Stimulated activated CD4-positive, alpha-beta T cell treated with anti-CD3 and anti-CD28 coated beads, Interleukin-1b, Interleukin-23, amount 100 ng/mL, for 24 hours (primary cell): Measurements from ENCODE around the gene MED31.
"Not testable (repeated sequence)": the region's sequence is repeated elsewhere in the genome, so short reads cannot be mapped to it uniquely, and the experiment has no call there.

Experiments
- DNase-seq, 4 experiments: peaks; one replicate each; pipeline ENCODE4 v3.0.0-alpha.2; 2020; ENCODE audit warnings: low read depth in 4 of 4, low spot score in 1 of 4

The MED31 gene

DNA sequence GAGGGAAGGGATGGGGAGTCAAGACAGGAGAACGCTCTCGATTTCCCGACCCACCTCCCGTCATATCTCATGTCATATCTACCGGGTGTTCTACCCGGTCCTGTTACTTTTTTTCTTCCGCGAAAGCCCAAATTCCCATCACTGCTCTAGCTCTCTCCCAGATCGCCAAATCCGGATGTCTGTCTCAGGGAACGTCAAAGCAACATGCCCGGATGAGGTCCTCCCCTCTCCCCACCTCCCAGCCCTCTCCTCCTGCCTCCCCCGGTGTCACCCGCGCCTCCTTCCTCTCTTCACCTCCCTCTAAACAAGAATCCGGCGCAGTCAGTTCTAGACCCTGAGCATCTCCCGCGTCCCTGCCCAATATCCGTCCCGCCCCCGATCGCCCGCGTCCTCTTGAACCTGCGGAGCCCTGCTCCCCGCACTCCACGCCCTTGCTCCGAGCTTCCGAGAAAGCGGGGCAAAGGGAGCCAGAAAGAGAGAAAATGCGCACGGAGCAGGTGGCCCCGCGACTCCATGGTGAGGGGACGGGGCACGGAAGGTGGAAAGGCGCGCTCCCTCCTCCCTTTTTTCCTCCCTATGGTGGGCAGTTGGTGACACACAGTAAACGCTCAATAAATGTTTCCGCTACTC, 4.4 kb upstream of the MED31 start:
- DNase-seq, result not testable (repeated sequence)

DNA sequence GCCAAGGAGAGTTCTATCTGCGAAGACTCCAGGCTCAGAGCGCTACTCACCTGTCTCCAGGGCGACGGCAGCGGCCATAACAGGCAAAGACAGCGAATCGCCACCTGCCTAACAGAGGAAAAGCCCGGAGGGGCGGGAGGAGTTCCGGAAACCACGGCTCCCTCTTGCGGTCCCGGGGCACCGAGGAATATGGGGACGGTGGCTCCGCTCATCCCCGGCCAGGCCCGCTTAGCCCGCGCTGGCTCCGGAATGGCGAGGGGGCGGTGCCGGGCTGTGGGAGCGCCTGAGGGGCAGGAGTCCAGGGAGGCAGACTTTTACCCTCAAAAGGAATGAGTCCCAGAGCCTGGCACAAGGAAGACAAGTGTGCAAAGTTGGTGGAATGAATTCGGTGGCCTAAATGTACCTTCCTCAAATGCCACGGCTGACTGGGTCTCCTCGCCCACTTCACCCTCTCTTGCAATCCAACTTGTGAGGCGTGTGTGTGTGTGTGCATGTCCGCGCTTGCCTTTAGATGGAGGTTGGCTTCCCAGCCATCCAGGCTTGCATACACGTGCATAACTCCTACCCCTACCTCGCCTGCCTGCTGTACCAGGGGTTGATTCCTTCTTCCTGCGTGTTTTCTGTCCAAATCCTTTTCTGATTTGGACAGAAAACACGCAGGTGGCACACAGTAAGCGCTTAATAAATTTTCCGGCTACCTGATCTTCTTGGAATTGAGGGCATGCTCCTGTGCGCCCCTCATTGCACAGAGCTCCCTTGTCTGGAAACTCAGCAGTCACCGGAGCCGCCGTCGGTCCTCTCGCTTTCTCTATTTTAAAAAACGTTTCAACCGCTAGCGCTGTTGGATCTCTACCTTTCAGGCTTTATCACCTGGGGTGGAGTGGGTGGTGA, 3.7 kb upstream of the MED31 start:
- no peak for DNase-seq

DNA sequence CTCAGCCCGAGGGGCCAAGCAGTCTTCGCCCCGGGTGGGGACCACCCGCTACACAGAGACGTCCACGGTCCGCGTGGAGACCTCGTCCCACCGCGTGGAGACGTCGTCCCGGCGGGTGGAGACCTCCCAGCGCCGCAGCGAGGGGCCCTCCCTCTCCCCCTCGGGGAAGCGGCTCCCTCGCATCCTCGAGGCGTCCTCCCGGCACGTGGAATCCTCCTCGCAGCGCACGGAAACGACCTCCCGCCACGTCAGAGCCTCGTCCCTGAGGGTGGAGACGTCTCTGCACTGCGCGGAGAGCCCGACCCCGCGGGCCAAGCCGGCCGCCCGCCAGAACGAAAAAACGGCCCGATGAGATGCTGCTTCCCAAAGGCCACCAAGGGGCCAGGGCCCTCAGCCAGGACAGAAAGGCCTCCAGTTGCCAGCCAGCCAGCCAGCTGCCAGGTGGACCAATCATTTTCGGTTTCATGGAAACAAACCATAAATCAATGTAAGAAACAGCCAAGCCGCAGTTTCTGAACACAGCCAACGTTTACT, 581 bp upstream of the MED31 start:
- DNase-seq, result no peak

DNA sequence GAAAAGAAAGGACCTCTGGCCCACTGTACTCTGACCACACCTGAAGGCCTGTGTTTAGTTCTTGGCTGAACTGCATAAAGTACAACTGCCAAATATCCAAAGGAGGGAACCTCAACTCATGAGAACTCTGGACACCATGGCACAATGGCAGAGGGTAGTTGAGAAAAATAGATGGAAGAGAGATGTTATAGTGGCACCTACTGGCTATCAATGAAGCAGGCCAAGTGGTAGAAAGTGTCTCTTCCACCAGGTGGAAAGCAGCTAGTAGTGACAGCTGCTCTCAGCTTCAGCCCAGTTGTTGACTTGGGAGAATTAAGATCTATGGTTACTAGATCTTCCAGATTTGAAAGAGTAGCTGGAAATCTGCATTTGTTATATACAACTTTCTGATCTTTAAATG, 3.2 kb downstream of the MED31 start:
- no peak for DNase-seq

DNA sequence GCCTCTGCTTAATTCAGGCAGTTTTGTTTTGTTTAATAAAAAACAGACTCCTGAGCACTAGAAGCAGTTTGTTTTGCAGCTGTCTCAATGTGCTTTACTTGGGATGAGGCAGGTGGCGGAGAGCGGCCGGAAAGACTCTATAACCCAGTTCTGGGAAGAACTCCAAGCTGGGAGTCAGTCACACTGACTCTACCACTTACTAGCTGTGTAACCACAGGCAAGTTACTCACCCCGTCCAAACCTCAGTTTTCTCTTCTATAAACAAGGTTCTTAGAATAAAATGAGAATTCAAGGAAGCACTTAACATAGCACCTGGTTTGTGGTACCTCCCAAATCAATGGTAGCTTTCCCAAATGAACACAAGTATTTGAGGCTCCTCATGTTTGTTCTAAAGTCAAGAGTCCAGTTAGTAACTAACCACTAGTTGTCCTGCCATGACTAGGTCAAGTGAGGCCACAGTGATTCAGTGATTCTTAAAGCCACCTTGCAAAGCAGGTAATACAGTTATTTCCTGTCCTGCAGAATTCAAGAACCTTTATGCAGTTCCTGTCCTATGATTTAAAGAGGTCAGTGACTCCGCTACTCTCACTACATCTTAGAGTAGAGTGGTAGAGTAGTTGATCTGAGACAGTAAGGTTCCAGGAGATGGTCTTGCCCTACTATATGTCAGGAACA, 7.8 kb downstream of the MED31 start:
- no peak for DNase-seq

DNA sequence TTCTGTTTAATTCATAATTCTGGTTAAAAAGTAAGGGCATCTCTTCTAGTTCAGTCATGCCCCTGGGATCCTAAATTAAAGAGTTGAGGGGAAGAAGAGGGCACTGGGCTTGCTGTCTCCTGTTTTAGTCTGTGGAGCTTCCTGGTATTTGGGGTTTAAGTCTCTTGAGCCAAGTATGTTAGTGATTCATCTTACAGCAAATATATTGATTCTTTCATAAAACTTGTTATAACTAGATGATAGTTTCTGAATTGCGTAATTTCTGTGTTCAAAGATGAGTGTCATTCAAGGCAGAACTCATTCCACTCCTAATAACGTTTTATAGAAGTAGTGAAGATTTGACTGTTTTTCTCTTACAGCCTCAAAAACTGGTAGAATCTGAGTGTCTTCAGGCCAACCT, 8.8 kb downstream of the MED31 start:
- DNase-seq, result no peak

DNA sequence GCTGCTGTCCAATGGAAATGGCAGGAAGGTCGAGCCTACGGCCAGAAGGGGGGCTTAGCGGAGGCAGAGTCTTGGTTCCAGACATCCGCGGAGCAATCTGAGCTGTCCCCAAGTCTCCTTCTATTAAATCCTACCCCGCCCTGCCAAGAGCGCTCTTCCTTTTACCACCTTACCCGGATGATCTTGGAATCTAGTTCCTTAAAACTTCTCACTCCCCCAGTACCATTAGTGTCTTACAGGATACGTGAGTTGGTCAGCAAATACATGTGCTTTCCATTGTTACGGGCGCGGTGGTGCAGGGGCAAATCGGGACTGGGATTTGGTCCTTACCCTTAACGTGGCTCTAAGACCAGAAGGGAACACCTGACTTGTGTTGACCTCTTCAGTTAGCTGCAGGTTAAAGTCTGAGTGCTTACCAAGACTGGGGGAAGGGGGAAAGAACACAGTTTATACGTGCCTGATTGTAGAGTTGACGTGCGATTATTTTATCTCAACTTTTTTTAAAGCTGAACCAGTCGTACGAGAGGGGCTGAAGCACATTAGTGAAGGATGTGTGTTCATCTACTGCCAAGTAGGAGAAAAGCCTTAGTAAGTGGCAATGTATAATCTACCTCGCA, 10.1 kb downstream of the MED31 start:
- DNase-seq, result no peak

DNA sequence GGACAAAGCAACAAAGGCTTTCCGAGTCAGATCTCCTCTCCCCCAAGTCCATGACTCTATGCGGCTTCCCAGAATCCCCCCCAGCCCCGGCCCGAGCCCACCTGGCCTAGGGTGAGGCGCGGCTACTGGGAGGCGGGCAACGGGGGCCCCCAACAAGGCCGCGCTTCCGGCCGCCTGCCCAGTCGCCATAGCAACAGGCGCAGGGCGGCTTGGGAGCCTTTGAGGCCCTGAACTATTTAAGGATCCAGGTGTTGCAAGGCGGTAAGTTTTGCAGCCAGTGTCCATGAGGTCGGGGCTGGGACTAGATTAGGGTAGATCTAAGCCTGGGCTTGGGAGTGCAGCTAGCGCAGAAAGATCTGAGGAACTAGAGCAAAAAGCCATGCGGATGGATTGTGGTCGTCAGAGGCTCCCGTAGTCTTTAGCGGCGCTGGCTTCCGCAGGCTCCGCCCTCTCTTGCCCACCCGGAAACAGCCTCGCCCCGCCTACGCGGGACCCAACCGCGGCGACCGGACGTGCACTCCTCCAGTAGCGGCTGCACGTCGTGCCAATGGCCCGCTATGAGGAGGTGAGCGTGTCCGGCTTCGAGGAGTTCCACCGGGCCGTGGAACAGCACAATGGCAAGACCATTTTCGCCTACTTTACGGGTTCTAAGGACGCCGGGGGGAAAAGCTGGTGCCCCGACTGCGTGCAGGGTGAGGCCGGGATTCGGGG, 10.7 kb downstream of the MED31 start, which contains the start of the genes KIAA0753 and TXNDC17:
Gene KIAA0753, minus strand, starts transcription at position 176 of the 711 bp plus-strand sequence. CDS start 5,608 bp downstream, outside the sequence.
Gene TXNDC17, plus strand, starts transcription at position 525 of the 711 bp plus-strand sequence. Its CDS starts 23 bp downstream, at position 548.
- peak; percentile 80 to 92 (median 90) for DNase-seq

DNA sequence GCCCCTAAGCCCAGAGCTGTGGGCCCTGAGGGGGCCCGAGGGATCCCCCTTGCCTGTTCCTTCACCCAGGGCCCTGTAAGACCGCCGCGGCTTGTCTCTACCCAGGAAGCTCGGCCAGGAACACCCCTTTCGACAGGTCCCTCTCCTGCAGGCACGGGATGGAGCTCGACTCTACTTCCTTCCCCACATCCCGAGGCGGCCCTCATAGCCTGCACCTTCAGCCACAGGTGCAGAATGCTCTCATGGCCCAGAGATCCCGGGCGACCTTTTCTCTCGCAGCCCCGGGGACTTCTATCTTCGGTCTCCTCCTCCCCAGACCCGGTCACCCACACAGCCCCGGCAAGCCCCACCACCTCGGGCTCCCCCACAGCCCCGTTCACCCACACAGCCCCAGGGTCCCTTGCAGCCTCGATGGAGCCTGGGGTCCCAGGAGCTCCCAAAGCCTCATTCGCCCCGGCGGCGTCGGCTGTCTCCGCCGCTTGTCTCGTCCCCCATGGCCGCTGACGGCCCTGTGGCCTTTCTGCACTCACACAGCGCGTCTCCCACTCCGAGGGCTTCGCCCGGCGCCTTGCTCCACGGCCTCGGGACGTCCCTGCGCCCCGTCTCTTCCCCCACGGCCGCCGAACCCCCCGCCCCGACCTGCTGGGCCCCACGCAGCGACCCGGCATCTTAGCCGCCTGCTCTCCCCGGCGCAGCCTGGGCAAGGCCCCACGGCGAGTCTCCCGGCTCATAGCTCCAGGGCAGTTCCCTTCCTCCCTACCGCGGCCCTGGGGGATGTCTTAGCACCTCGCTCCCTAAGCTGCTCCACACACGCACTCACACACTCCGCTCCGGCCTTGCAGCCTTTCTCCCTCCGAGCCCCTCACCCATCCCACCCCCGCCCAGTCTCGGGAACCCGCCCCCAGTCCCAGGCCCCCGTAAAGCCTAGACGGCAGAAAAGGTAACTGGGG, 11.5 kb downstream of the MED31 start:
- no peak for DNase-seq

DNA sequence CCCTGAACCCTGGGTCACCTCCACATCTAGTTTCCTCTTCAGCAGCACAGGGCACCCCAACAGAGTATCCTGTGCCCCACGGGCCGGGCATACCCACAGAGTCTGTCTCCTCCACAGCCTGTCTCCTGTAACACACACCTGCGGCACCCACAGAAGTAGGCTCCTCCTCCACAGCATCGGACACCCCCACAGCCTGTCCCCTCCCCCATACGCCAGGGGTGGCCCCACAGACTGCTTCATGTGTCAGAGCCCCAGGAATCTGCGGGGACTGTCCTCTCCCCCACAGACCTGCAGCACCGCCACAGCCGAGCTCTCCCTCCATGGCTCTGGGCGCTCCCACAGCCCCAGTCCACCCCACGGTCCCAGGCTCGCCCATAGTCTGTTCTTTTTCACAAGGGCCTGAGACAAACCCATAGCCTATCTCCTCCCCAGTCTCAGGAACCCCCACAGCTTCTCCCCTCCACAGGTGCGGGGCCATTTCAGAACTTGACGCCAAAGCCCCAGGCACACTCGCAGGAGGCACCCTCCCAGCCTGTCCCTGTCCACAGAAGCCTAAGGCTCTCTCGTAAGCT, 12.3 kb downstream of the MED31 start:
- no peak for DNase-seq

DNA sequence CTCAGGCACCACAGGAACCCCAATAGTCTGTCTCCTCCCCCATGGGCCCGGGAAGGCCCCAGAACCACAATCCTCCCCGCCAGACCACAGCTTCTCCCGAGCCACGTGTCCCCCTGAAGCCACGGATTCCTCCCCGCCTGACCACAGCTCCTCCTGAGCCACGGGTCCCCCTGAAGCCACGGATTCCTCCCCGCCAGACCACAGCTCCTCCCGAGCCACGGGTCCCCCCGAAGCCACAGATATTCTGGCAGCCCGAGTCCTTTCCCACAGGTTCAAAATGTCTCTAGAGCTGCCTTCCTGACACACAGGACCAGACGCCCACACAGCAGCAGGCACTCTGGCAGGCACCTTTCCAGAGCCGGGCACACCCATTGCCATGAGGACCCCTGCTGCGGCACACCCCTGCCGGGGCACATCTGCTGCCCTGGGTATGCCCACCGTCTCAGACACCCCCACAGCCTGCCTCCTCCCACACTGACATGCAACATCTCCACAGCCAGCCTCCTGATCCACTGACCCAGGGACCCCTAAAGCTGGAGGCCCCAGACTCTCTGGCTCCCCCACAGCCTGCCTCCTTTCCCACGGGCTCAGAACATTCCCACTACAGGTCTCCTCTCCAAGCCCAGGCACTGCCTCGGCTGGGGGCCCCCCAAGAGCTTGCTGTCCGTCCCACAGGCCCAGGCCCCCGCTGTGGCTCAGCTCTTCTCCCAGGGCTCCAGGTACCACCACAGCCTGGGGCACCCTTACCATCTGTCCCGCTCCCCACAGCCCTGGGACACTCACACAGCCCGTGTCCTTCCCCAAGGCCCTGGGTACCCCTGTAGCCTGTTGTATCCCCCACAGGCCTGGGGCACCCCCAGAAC, 13.1 kb downstream of the MED31 start:
- DNase-seq, result no peak

DNA sequence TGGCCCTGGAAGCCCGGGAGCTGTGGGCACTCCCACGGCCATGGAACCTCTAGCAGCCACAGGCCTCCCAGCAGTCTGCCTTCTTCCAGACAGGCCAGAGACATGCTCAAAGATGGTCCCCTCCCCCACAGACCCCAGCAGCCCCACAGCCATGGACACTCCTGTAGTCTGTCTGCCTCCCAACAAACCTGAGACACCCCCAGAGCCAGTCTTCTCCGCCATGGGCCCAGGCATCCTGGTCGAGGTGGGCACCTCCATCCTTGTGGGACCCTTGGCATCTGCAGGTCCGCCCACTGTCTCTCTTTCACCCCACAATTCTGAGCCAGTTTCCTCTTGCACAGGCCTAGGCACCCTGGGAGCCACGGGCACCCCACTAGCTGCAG, 14.0 kb downstream of the MED31 start:
- no peak for DNase-seq

DNA sequence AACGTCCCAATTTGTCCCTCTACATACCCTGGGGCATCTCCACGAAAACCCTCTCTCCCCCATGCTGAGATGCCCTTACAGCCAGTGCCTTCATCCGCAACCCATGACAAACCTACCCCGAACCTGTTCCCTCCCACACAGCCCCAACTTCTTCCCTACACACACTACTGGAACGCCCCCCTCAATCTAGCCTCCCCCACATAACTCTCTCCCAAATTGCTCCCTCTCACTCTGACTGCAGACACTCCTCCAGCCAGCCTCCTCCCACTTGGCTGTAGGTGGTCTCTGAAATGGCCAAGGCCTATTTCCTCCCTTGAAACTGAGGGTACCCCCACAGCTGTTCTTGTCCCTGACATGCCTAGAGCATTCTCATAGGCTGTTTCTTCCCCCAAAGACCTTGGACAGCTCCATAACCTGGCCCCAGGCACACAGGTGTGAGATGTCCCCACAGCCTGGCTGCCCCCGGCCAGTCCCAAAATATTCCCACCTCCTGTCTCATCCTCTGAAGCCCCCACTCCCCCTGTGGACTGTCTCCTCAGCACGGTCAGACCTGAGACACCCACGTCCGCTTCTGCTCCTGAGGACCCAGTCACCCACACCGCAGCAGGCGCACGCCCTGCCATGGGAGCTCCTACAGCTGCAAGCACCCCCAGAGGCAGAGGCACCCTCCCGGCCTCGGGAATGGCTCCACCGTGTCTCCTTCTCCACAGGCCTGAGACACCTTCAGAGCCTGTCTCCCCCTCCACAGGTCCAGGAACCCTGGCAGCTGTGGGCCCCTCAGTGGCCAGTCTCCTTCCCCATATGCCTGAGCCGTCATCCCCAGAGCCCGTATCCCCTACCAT, 14.6 kb downstream of the MED31 start:
- no peak for DNase-seq

DNA sequence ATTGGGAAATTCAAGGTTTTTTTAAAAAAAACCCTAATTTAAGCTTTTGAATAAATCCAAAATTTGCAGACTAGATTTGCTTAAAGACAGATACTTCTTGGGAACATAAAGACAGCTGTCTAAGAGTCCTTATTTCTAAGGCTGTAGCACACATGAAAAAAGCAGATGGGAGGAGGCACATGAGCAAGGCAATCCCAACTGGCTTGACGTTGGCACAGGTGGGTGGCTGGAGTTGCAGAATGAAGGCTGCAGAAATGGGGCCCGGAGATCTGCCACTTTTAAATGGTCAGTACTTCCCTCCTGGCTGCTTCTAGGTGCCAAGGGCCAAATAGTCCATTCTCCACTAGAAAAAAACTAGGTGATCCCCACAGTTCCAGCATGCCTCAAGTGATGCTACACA, 15.3 kb downstream of the MED31 start:
- DNase-seq, result no peak

DNA sequence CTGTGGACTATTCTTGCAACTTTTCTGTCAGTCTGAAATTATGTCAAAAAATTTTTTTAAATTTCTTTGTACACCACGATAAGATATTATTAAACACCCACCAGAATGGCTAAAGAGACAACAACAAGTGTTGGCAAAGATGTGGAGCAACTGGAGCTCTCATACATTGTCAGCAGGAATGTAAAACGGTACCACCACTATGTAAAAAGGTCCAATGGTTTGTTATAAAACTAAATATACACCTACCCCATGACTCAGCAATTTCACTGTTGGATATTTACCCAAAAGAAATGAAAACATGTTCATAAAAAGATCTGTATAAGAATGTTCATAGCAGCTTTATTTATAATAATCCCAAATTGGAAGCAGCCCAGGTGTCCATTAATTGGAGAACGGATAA, 18.1 kb downstream of the MED31 start:
- no peak for DNase-seq

DNA sequence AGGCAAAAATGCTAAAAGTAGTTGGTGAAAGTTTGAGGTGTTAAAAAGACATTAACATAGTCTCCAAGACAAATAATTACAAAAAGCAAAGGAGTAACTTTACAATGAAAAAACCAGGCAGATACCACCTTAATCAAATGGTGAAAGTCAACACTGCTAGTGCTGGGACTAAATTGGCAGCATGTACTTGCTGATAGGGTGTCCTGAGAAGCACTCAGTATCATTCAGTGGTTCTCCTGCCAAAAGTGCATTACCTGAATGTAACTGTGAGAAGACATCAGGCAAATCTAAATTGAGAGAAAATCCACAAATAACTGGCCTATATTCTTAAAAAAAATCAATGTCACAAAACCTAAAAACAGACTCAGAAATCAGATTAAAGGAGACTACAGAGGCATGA, 18.9 kb downstream of the MED31 start:
- DNase-seq, result no peak

DNA sequence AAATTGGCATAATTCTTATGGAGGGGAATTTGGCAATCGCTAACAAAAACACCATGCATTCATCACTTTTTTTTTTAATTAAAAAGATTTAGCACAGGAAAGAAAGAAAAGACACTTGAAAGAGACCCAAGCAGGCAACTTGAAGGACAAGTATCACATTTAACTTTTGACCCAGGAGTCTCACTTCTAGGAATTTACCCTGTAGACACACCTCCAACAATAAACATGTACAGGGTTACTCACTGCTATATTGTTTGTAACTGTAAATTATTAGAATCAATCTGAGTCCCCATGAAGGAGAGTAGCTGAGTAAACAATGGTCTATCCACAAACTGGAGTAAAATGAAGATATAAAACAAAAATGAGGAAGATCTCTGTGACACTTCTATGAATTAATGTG, 21.0 kb downstream of the MED31 start:
- no peak for DNase-seq
